HepG2 (cell line): ENCODE measurements around the gene EEFSEC. TPM values are rescaled to one million over a fixed set of nuclear protein-coding genes. Genes with fewer than 3 reads are reported as not detected.

Source experiments
- ATAC-seq: fragments of 200-7000 bp; cut with Tn5 transposase; 3 replicates; pipeline ENCODE4 v1.9.1; 2020; ENCODE audit warnings: mild to moderate bottlenecking, moderate library complexity
- BruUV-seq: library from RNA; stranded (reverse); fragments of 400-500 nt; replicated peaks from 2 replicates; lab custom pipeline; 2021; lab: Mats Ljungman, UMichigan
- CTCF ChIA-PET: fragments of 300-600 bp; formaldehyde crosslinking; extraction: SDS; loops from one replicate; lab custom pipeline; 2021; ENCODE audit warnings: low total read pairs, inconsistent platforms, low intra/inter-chr PET ratio; lab: Yijun Ruan, JAX
- POLR2A ChIA-PET: fragments of 350-600 bp; sonication (Branson Sonifier 250); formaldehyde crosslinking; loops from one replicate; lab custom pipeline; 2020; ENCODE audit warnings: antibody characterized with exemption, inconsistent platforms; lab: Yijun Ruan, JAX
- DNase-seq: peaks from one replicate; pipeline ENCODE4 v3.0.0-alpha.2; 2015; ENCODE audit warnings: low spot score
- FAIRE-seq: peaks from 3 replicates; lab custom pipeline; 2011; peaks lifted over from hg19 to GRCh38; lab: Jason Lieb, UNC
- H2AFZ ChIP-seq: one replicate; pipeline ENCODE4 v1.6.1; 2011; ENCODE audit warnings: low read length, inconsistent platforms
- H3K27ac ChIP-seq: fragments of 300-600 bp; 3 replicates; pipeline ENCODE4 v1.8.0; 2011; ENCODE audit warnings: mixed run types, mild to moderate bottlenecking, mixed read lengths, low read length, inconsistent platforms; ENCODE audit not compliant: insufficient read depth; ENCODE audit errors: extremely low read length
- H3K27me3 ChIP-seq, 2 experiments: fragments of 200-600 bp in 1 of 2; 2 replicates in 1 of 2; 3 replicates in 1 of 2; pipeline versions ENCODE4 v1.6.0 to v1.8.0; 2011; ENCODE audit warnings: low read length in 2 of 2, mild to moderate bottlenecking in 2 of 2, moderate library complexity in 2 of 2, inconsistent platforms in 1 of 2; ENCODE audit not compliant: insufficient read depth in 2 of 2, control insufficient read depth in 1 of 2
- H3K36me3 ChIP-seq, 2 experiments: fragments of 200-600 bp in 1 of 2; replicated peaks in 1 of 2; 2 replicates in 1 of 2; 3 replicates in 1 of 2; pipeline versions ENCODE4 v1.5.1 to v1.8.0; 2011; ENCODE audit warnings: low read length in 2 of 2, inconsistent platforms in 1 of 2; ENCODE audit not compliant: insufficient read depth in 2 of 2, control insufficient read depth in 1 of 2
- H3K4me1 ChIP-seq: 2 replicates; pipeline ENCODE4 v1.5.1; 2012; ENCODE audit warnings: low read length, inconsistent platforms; ENCODE audit not compliant: insufficient read depth
- H3K4me2 ChIP-seq: 2 replicates; pipeline ENCODE4 v1.6.0; 2011; ENCODE audit warnings: low read depth, low read length, inconsistent platforms
- H3K4me3 ChIP-seq, 3 experiments: fragments of 200-600 bp in 1 of 3; sonication (generic), shearing (Covaris generic) in 1 of 3; replicated peaks in 1 of 3; 2 replicates each; pipeline ENCODE4 v1.5.1; 2011 to 2016; ENCODE audit warnings: low read length in 3 of 3, inconsistent platforms in 2 of 3, low read depth in 2 of 3, mild to moderate bottlenecking in 2 of 3, control low read depth in 1 of 3, mixed read lengths in 1 of 3; ENCODE audit not compliant: insufficient read depth in 1 of 3
- H3K79me2 ChIP-seq: one replicate; pipeline ENCODE4 v1.6.1; 2011; ENCODE audit warnings: low read length, inconsistent platforms; ENCODE audit not compliant: insufficient read depth
- H3K9ac ChIP-seq: 2 replicates; pipeline ENCODE4 v1.6.0; 2011; ENCODE audit warnings: mild to moderate bottlenecking, low read depth, low read length, inconsistent platforms; ENCODE audit not compliant: insufficient read depth
- H3K9me3 ChIP-seq: 2 replicates; pipeline ENCODE4 v1.5.1; 2012; ENCODE audit warnings: mild to moderate bottlenecking, low read length
- H4K20me1 ChIP-seq: 2 replicates; pipeline ENCODE4 v1.6.0; 2011; ENCODE audit warnings: inconsistent platforms, mild to moderate bottlenecking, low read length, moderate library complexity; ENCODE audit not compliant: insufficient read depth
- SALL2 ChIP-seq: sonication (generic); formaldehyde crosslinking; IDR thresholded peaks from 2 replicates; pipeline ENCODE4 v1.8.1; 2023; ENCODE audit warnings: mild to moderate bottlenecking, missing genetic modification reagents, inconsistent platforms
- ZNF430 ChIP-seq: sonication (generic); formaldehyde crosslinking; IDR thresholded peaks from 2 replicates; pipeline ENCODE4 v1.9.0; 2021; ENCODE audit warnings: mild to moderate bottlenecking, missing genetic modification reagents
- WGBS: methylation state at CpG from one replicate; pipeline ENCODE4 v1.1.6; 2017; ENCODE audit warnings: low lambda C conversion rate; 5-methylcytosine and 5-hydroxymethylcytosine counted together
- in situ Hi-C: cut with HindIII; loops from 2 replicates; pipeline ENCODE4 v1.10.0; 2017; ENCODE audit warnings: low pct_unique_long_range_greater_than_20kb; ENCODE audit not compliant: extremely low pct_ligation_motif_present
- intact Hi-C: fragments of 100-400 bp; cut with micrococcal nuclease; formaldehyde crosslinking; loops from one replicate; pipeline ENCODE4 v1.10.0; 2022; ENCODE audit not compliant: unreplicated experiment
- polyA plus RNA-seq, 8 experiments: library from polyadenylated mRNA; depleted of rRNA in 3 of 8; stranded (reverse) in 7 of 8; unstranded in 1 of 8; fragments of >200 nt; fragmentation: Illumina TruSeq in 4 of 8; extraction: Trizol in 4 of 8; gene quantifications; 2 replicates each; pipeline versions ENCODE4 v1.2.1 to v1.2.3, GENCODE V29; 2011 to 2016; ENCODE audit warnings: low read depth in 4 of 8, missing spikeins in 1 of 8, mixed read lengths in 1 of 8; ENCODE audit not compliant: insufficient read depth in 1 of 8
- total RNA-seq, 5 experiments: library from RNA; depleted of rRNA; stranded (reverse); fragments of >200 nt; fragmentation: Illumina TruSeq; extraction: Trizol; gene quantifications; 2 replicates each; pipeline ENCODE4 v1.2.3, GENCODE V29; 2016; ENCODE audit warnings: low read depth in 1 of 5
- TF ChIP-seq, protein P1 (sequence below): sonication (generic); formaldehyde crosslinking; IDR thresholded peaks from 2 replicates; pipeline ENCODE4 v1.5.0; 2020; ENCODE audit warnings: missing genetic modification reagents
- TF ChIP-seq, protein P2 (sequence below): sonication (generic); formaldehyde crosslinking; IDR thresholded peaks from 2 replicates; pipeline ENCODE4 v1.9.0; 2022; ENCODE audit warnings: missing genetic modification reagents, mild to moderate bottlenecking, borderline replicate concordance
- TF ChIP-seq, protein P3 (sequence below): sonication (generic); formaldehyde crosslinking; IDR thresholded peaks from 2 replicates; pipeline ENCODE4 v1.4.0; 2020; ENCODE audit warnings: mild to moderate bottlenecking, missing genetic modification reagents, borderline replicate concordance

EEFSEC gene
- total and polyA plus RNA-seq, 2 of the 13 experiments (the other 11 are each of a cell fraction or from before 2014, with no cell fraction given), result 6.4 to 24.2 TPM

DNA sequence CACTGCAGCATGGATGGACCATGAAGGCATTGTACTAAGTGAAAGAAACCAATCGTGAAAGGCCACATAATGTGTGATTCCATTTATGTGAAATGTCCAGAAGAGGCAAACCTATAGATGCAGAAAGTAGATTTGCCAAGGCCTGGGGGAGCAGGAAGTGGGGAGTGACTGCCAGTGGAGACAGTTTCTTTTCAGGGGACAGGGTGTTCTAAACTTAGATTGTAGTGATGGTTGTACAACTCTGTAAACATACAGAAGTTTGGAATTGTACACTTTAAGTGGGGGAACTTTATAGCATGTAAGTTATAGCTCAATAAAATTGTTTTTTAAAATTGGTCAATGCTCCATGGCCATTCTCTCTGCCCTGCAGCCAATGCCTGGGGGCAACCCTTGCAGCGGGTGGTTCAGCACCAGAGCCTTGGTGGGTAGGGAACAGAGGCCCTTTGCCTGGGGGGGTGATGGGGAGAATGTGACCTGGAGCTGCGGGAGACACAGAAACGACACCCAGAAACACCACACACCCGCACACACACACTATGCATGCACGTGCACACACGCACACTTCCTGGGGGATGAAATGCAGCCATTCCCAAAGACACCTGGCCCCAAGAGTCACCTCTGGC lies 270.4 kb downstream of the EEFSEC start (continued):
- TF ChIP-seq, protein P1, sequence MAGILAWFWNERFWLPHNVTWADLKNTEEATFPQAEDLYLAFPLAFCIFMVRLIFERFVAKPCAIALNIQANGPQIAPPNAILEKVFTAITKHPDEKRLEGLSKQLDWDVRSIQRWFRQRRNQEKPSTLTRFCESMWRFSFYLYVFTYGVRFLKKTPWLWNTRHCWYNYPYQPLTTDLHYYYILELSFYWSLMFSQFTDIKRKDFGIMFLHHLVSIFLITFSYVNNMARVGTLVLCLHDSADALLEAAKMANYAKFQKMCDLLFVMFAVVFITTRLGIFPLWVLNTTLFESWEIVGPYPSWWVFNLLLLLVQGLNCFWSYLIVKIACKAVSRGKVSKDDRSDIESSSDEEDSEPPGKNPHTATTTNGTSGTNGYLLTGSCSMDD, result no peak

DNA sequence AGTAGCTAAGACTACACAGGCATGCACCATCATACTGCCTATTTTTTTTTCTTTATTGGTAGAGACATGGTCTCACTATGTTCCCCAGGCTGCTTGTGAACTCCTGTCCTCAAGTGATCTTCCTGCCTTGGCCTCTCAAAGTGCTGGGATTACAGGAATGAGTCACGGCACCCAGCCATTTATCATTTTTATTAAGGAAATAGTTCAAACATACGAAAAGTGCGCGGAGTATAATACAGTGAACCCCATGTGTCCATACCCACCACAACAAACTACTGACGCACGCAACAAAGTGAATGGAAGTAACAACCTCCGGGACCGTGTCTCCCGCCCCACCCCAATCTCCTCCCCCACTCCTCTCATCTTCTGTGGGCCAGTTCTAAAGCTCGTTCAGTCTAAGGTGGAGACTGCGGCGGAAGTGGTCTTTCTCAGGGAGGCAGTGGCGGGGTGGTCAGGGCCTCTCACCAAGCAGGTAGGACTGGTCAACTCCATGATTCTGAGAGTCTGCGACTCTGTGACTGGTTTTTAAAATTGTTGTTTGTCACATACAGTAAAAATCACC lies 271.3 kb downstream of the EEFSEC start:
- 81% methylated on average over 14 of the region's 14 CpGs for WGBS

More for the DNA sequence above, 271.3 kb downstream of the EEFSEC start:
- no peaks in the 10 kb centered on the region for H4K20me1 ChIP-seq
- FAIRE-seq (no peak), ATAC-seq (no peak), DNase-seq (no peak)
- POLR2A ChIA-PET, result no interaction called here
- H3K27ac ChIP-seq, result no peak overlapping the region
- H3K4me2 ChIP-seq, result no peak overlapping the region
- CTCF ChIA-PET, result no interaction called here
- peaks cover 3 to 18% of the 10 kb centered on the region in 2 experiments; a peak in 4 of 5 replicates for H3K27me3 ChIP-seq
- no peak for TF ChIP-seq SALL2
- TF ChIP-seq, protein P2, sequence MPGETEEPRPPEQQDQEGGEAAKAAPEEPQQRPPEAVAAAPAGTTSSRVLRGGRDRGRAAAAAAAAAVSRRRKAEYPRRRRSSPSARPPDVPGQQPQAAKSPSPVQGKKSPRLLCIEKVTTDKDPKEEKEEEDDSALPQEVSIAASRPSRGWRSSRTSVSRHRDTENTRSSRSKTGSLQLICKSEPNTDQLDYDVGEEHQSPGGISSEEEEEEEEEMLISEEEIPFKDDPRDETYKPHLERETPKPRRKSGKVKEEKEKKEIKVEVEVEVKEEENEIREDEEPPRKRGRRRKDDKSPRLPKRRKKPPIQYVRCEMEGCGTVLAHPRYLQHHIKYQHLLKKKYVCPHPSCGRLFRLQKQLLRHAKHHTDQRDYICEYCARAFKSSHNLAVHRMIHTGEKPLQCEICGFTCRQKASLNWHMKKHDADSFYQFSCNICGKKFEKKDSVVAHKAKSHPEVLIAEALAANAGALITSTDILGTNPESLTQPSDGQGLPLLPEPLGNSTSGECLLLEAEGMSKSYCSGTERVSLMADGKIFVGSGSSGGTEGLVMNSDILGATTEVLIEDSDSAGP, result no peak
- TF ChIP-seq, protein P3, sequence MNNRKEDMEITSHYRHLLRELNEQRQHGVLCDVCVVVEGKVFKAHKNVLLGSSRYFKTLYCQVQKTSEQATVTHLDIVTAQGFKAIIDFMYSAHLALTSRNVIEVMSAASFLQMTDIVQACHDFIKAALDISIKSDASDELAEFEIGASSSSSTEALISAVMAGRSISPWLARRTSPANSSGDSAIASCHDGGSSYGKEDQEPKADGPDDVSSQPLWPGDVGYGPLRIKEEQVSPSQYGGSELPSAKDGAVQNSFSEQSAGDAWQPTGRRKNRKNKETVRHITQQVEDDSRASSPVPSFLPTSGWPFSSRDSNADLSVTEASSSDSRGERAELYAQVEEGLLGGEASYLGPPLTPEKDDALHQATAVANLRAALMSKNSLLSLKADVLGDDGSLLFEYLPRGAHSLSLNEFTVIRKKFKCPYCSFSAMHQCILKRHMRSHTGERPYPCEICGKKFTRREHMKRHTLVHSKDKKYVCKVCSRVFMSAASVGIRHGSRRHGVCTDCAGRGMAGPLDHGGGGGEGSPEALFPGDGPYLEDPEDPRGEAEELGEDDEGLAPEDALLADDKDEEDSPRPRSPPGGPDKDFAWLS (CRISPR knock-in tag), result no peak
- no peak for TF ChIP-seq ZNF430 (CRISPR knock-in tag)
- in situ Hi-C loops (loop anchor here (5.0 kb wide), 1 partner anchor 63 kb away; no protein-coding TSS in a partner anchor), intact Hi-C loops (loop anchor here (5.0 to 10.0 kb wide), 3 partner anchors 102 to 252 kb away; no protein-coding TSS in a partner anchor)
- no peak overlapping the region for H2AFZ ChIP-seq
- H3K4me3 ChIP-seq, result no peak overlapping the region
- H3K79me2 ChIP-seq, result no peaks in the 10 kb centered on the region
- H3K9me3 ChIP-seq, result no peaks in the 10 kb centered on the region
- H3K36me3 ChIP-seq, result no peaks in the 10 kb centered on the region
- H3K9ac ChIP-seq, result no peak overlapping the region
- H3K4me1 ChIP-seq, result peaks cover 25% of the 10 kb centered on the region
- no TSS peak for BruUV-seq
